ENCODE results near the gene INO80D.

- TF ChIP-seq POLR2A (IDR thresholded peaks at IDR 0.05) (no peak), CTCF (IDR thresholded peaks at IDR 0.05) (no peak)
Measured at GRCh38 chr2:206020171-206020570, 65.8 kb downstream of the INO80D start.

Data from testis (tissue), 2 donors.